Stimulated activated CD8-positive, alpha-beta memory T cell treated with anti-CD3 and anti-CD28 coated beads, Interleukin-4, amount 100 ng/mL, for 48 hours (primary cell): Measurements from ENCODE around the gene GIPC2.
A peak's percentile ranks its signal among the peaks of the same experiment; 100 is the strongest.
"Not testable (repeated sequence)": the region's sequence is repeated elsewhere in the genome, so short reads cannot be mapped to it uniquely, and the experiment has no call there.

Source experiments
- DNase-seq: peaks from one replicate; pipeline ENCODE4 v3.0.0-alpha.2; 2020

GIPC2 gene

GRCh38 chr1:78101051-78101450, 55.3 kb downstream of the GIPC2 start:
- no peak for DNase-seq

- DNase-seq = no peak
Measured at GRCh38 chr1:78101514-78101913, 55.7 kb downstream of the GIPC2 start.

DNA sequence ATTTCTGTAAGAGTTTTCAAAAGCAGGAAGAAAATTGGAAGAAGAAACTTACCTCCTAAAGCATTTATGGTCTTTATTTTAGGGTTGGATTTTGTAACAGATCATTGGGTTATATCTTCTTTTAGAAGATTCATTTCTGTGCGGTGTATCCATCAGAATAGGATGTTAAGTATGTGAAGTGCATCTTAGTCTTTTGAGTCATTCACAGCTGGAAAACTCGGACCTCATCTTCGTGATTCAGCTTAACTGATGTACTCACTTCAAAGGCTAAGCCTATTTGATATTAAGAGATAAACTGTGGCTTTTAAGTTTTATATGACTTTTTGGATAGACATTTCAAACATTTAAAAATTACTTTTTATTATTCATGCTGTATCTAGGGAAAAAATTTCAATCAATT, 56.3 kb downstream of the GIPC2 start:
- DNase-seq = no peak

GRCh38 chr1:78102916-78103315, 57.1 kb downstream of the GIPC2 start:
- no peak for DNase-seq

GRCh38 chr1:78104322-78104721, 58.6 kb downstream of the GIPC2 start:
- DNase-seq = no peak

DNA sequence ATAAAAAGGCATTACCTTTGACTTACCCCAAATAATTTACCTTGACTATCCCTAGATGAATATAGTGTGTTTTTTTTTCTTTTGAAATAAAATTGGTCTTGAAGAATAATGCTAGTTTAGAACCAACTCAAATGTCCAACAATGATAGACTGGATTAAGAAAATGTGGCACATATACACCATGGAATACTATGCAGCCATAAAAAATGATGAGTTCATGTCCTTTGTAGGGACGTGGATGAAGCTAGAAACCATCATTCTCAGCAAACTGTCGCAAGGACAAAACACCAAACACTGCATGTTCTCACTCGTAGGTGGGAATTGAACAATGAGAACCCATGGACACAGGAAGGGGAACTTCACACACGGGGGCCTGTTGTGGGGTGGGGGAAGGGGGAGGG, 63.9 kb downstream of the GIPC2 start:
- DNase-seq = not testable (repeated sequence)

DNA sequence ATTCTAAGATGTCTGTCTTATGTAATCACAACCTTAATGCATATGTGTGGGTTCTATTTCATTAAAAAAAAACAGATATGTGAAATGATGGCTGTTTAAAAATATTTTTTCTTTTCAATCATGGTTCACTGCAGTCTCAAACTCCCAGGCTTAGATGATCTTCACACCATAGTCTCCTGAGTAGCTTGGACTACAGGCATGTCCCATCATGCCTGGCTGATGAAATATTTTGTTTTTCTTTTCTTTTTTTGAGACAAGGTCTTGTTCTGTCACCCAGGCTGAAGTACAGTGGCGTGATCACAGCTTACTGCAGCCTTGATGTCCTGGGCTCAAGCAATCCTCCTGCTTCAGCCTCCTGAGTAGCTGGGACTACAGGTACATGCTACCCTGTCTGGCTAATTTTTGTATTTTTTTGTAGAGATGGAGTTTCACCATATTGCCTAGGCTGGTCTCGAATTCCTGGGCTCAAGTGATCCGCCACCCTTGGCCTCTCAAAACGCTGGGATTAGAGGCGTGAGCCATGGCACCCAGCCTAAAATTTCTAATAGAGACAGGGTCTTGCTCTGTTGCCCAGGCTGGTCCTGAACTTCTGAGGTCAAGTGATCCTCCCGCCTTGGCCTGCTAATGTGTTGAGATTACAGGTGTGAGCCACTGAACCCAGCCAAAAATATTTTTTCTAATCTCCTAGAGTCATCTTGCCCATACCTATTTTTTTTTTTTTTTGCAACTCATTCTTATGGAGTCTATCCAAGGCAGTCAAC, 67.6 kb downstream of the GIPC2 start:
- no peak for DNase-seq

DNA sequence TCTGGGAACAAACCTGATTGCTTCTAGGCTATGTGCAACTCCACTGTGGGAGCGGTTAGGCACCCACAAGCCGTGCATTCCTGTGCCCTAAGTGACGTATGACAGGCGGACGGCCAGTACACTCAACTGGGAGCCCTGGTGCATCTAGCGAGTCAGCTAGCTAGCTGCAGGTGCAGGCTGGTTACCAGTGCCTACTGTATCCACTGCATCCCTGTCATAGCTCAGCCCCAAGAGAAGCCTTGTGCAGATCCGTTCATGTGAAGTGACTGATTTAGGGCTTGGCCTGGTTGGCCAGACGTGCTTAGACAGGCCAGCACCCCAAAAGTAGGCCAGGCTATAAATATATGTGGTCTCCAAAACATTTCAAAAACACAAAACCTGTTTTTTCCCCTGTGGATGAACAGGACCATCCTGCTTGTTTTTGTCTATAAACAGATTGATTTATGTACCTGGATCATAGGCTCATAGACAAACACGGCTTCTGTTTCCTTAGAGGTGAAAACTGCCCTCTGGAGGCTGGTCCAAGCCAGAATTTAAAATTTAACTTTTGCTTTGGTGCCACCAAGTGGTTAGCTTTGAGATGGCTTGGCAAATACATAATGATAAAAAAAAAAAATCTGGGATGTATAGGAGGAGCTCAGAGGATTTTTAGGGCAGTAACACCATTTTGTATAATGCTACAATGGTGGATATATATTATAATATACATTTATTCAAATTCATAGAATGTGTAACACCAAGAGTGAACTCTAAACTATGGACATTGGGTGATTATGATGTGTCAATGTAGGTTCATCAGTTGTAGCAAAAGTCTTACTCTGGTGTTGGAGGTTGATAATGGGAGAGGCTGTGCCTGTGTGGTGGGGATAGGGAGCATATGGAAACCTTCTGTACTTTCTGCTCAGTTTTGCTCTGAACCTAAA, 68.5 kb downstream of the GIPC2 start:
- DNase-seq = peak; percentile 59

- DNase-seq = not testable (repeated sequence)
Measured at GRCh38 chr1:78120485-78120884, 74.7 kb downstream of the GIPC2 start.

DNA sequence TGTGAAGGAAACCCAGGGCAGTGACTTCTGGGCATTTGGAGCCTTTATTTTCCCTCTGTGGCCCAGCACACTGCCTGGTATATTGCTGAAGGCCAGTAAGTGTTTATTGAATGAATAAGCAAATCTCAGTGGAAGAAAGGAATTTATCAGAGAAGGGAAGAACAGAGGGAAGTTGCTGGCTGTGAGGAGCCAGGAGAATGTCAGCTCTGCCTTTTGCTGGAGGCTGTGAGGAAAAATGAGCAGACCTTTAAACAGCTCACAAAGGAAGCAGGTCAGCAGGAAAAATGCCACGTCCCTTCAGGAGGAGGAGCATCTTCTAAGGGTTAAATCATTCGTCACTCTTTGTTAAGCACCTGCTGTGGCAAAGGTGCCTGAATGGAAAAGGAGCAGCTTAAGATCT, 75.9 kb downstream of the GIPC2 start:
- DNase-seq = no peak

GRCh38 chr1:78122389-78122788, 76.6 kb downstream of the GIPC2 start:
- DNase-seq = no peak

DNA sequence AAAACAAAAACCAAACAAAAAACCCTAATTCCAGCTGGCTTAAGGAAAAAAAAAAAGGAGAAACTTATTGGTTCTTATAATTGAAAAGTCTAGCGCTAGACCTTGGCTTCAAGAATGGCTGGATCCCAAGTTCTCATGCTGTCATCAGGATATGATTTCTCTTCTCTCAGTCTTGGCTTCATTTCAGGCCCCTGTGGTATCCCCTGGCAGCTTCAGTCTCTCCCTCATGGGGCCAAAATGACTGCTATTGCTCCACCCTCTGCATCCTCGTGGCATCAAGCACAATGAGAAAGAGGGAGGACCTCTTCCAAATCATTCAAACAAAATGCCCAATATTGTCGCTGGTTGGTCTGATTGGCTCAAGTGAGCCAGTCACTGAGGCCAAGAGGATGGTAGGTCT, 80.7 kb downstream of the GIPC2 start:
- DNase-seq = no peak

- DNase-seq = no peak
Measured at GRCh38 chr1:78132174-78132947, 86.6 kb downstream of the GIPC2 start.

DNA sequence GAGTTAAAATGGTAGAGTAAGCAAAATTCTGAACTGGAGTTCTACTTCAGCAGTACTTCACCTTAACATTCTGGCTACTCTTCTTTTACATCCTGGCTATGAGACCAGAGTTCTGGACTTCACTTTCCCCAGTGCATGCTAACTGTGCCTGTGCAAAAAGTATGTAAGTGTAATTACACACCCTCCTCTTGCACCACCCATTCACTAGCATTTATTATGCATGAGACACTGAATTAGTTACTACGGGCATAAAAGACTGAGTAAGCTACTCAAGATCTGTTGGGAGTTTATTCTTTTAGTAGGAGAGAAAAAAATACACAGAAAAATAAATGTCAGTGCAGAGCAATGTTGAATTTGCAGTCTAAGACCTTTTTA, 87.2 kb downstream of the GIPC2 start:
- no peak for DNase-seq

GRCh38 chr1:78136680-78137079, 90.9 kb downstream of the GIPC2 start:
- DNase-seq = no peak

DNA sequence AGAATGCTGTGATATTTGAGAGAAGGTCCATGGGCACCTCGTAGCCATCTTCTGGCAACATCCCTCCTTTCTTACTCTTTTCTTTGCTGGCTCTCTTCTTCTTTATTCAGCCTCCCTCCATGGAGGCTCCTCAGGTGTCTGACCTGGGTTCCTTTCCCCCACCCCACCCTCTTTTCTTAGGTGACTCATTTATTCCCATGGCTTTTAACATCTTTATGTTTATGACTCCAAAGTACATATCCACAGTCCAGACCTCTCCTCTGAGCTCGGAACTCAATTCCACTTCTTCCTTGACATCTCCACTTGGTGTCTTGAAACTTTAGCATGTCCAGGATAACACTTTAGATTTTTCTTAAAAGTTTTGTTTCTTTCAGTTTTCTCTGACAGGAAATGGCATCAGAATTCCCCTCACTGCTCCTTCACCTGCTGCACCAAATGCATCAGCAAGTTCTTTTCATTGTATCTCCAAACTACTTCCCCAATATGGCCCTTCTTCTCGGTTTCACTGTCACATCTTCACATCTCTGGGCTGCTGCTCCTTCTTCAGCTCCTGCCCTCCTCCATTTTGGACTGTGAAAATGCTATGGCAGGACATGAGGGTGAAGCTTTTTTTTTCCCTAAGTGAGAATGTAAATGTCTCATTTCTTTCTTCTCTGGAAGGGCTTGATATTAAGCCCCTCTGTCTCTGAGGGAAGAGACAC, 95.9 kb downstream of the GIPC2 start:
- DNase-seq = no peak

GRCh38 chr1:78142736-78143135, 97.0 kb downstream of the GIPC2 start:
- no peak for DNase-seq

DNA sequence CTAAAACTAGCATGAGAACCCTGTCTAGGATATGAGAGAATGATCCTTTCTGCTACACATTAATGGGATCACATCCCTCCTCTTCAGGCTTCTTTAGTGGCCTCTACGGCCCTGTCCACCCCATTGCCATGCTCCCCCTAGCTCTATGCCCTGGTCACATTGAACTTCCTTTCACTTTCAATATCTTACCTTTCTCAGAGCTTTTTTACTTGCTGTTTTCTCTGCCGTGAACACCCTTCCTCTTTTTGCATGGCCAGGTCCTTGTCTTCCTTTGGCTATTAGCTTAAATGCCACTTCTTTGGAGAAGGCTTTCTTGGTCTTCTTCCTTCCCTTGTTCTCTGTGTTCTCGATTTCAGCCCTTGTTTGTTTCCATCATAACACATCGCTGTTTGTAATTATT, 97.4 kb downstream of the GIPC2 start:
- no peak for DNase-seq

DNA sequence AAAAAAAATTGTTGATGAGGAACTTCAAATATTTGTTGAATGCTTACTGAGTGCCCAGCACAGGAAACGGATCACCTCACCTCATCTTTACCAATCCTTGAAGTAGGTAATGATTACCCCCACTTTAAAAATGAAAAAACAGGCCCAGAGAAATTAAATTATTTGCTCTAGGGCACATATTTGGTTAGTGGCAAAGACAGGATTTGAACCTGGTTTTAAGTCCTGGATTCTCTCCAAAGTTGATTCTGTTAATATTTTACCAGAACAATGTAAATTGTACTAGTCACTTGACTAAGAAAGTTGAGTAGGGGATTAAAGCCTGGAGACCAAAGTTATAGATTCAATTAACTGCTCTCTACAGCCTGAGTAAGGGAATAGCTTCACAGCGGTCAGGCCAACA, 97.9 kb downstream of the GIPC2 start:
- no peak for DNase-seq

DNA sequence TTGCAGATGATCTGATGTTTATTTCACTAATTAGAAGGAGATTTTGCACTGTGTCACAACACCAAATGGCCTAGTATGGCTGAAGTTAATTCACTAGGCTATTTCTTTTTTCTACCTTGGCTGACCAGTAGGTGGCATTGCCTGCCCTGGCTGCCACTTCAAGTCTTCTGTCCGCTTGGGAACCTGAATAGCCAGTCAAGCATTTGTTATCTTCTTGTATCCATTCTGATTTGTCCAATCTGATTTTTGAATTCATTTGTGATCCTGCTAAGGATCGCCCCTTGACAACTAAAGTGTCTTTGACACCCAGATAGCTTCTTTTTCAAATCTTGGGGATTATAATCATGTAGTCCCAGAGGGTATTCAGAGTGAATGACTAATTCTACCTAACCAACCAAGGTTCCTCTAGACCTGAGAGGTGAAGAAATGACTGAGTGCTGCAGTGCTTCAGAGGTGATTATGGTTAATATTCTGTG, 99.4 kb downstream of the GIPC2 start:
- peak; percentile 36 for DNase-seq

- DNase-seq = no peak
Measured at GRCh38 chr1:78146205-78146771, 100.5 kb downstream of the GIPC2 start.

GRCh38 chr1:78147031-78147430, 101.3 kb downstream of the GIPC2 start:
- no peak for DNase-seq
